ENCODE data around the gene HOXB1. TPM values are rescaled to one million over a fixed set of nuclear protein-coding genes. Genes with fewer than 3 reads are reported as not detected.

Gene HOXB1
- not detected for total RNA-seq

- Histone ChIP-seq H3K27me3 (peaks cover 9% of the 10 kb centered on the region), H3K27ac (no peak within 1 kb of the TSS)
- 88% methylated on average over 8 of the region's 15 CpGs for WGBS
These were observed at the start of gene HOXB1 for GRCh38 chr17:48530887-48531272. Gene HOXB1, minus strand, starts transcription at chr17:48531011. Its CDS starts 107 bp downstream, at chr17:48530904.

GRCh38 chr17:48579760-48580554 is 49.1 kb upstream of the HOXB1 start:
- no peak for DNase-seq (ENCODE audit: low spot score in 2 of 2)
- Histone ChIP-seq H3K4me3 (peak overlapping the region; percentile 69), H3K27me3 (peaks cover 6% of the 10 kb centered on the region), H3K9me3 (no peaks in the 10 kb centered on the region), H3K36me3 (no peaks in the 10 kb centered on the region), H3K27ac (peak overlapping the region; percentile 85), H3K4me1 (peaks cover 75% of the 10 kb centered on the region)
- WGBS: 63% methylated on average over 26 of the region's 26 CpGs
- TF ChIP-seq POLR2A (IDR thresholded peaks at IDR 0.05) (no peak), POLR2AphosphoS5 (IDR thresholded peaks at IDR 0.05) (no peak), EP300 (IDR thresholded peaks at IDR 0.05) (no peak)
- TF ChIP-seq, protein P1, sequence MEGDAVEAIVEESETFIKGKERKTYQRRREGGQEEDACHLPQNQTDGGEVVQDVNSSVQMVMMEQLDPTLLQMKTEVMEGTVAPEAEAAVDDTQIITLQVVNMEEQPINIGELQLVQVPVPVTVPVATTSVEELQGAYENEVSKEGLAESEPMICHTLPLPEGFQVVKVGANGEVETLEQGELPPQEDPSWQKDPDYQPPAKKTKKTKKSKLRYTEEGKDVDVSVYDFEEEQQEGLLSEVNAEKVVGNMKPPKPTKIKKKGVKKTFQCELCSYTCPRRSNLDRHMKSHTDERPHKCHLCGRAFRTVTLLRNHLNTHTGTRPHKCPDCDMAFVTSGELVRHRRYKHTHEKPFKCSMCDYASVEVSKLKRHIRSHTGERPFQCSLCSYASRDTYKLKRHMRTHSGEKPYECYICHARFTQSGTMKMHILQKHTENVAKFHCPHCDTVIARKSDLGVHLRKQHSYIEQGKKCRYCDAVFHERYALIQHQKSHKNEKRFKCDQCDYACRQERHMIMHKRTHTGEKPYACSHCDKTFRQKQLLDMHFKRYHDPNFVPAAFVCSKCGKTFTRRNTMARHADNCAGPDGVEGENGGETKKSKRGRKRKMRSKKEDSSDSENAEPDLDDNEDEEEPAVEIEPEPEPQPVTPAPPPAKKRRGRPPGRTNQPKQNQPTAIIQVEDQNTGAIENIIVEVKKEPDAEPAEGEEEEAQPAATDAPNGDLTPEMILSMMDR (IDR thresholded peaks at IDR 0.05): no peak

More at GRCh38 chr17:48530887-48531272, at the start of gene HOXB1:
- DNase-seq (ENCODE audit: low spot score in 2 of 2): no peak
- H3K36me3 ChIP-seq: no peaks in the 10 kb centered on the region
- no peak within 1 kb of the TSS for H3K4me3 ChIP-seq
- TF ChIP-seq POLR2A (IDR thresholded peaks at IDR 0.05): no peak
- no peaks in the 10 kb centered on the region for H3K9me3 ChIP-seq
- H3K4me1 ChIP-seq: peaks cover 25% of the 10 kb centered on the region

- DNase-seq (ENCODE audit: low spot score in 2 of 2): no peak
- H3K4me1 ChIP-seq: peaks cover 75% of the 10 kb centered on the region
- TF ChIP-seq POLR2A (IDR thresholded peaks at IDR 0.05) (no peak), EP300 (IDR thresholded peaks at IDR 0.05) (no peak), POLR2AphosphoS5 (IDR thresholded peaks at IDR 0.05) (no peak)
- TF ChIP-seq, protein P1 (IDR thresholded peaks at IDR 0.05): no peak
- peaks cover 6% of the 10 kb centered on the region for H3K27me3 ChIP-seq
- peak overlapping the region; percentile 69 for H3K4me3 ChIP-seq
- H3K9me3 ChIP-seq: no peaks in the 10 kb centered on the region
- 60% methylated on average over 7 of the region's 7 CpGs for WGBS
- H3K27ac ChIP-seq: peak overlapping the region; percentile 85
- no peaks in the 10 kb centered on the region for H3K36me3 ChIP-seq
These were observed 48.6 kb upstream of the HOXB1 start for GRCh38 chr17:48579471-48579759.

DNA sequence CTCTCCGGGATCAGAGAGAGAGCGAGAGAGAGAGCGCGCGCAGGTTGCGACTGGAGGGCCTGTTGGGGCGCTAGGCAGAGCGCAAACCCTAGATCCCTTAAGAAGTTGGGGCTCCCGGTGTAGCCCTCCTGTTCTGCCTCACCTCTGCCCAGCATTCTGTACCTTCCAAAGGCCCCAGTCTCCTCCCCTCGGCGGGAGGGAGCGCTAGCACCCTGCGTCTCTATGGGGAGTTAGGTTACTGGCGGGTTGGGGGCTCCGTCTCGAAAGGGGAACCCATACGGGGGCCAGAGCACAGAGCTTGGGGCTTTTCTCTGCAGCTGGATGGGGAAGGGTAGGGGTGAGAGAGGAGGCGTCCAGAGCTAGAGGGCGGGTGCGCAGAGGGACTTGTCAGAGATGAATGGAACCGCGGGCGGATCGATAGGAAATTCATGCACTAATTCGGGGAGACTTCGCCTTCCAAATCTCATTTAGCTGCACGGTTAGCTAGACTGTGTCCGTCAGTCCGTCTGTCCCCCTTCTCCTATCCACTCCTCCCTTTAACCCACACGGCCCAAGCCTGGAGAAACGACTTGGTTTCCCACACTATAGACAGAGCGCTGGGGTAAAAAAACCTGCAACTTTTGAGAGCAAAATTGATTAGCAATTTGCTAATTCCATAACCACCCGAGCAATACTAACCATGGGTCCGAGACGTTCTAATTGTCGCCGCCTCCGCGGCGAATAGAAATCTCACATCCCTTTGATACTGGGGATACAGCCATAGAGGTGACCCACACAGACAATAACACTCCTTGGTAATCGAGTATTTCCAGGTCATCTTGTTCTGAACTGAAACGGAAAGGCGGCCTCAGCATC is 48.0 kb upstream of the HOXB1 start:
- Histone ChIP-seq H3K4me1 (peaks cover 75% of the 10 kb centered on the region), H3K9me3 (no peaks in the 10 kb centered on the region), H3K36me3 (no peaks in the 10 kb centered on the region), H3K27ac (peak overlapping the region; percentile 85), H3K27me3 (peaks cover 6% of the 10 kb centered on the region), H3K4me3 (peak overlapping the region; percentile 69)
- 25% methylated on average over 38 of the region's 43 CpGs for WGBS
- DNase-seq (ENCODE audit: low spot score in 2 of 2): no peak
- TF ChIP-seq EP300 (IDR thresholded peaks at IDR 0.05) (no peak), POLR2AphosphoS5 (IDR thresholded peaks at IDR 0.05) (no peak), POLR2A (IDR thresholded peaks at IDR 0.05) (no peak)
- TF ChIP-seq, protein P1 (IDR thresholded peaks at IDR 0.05): no peak

DNA sequence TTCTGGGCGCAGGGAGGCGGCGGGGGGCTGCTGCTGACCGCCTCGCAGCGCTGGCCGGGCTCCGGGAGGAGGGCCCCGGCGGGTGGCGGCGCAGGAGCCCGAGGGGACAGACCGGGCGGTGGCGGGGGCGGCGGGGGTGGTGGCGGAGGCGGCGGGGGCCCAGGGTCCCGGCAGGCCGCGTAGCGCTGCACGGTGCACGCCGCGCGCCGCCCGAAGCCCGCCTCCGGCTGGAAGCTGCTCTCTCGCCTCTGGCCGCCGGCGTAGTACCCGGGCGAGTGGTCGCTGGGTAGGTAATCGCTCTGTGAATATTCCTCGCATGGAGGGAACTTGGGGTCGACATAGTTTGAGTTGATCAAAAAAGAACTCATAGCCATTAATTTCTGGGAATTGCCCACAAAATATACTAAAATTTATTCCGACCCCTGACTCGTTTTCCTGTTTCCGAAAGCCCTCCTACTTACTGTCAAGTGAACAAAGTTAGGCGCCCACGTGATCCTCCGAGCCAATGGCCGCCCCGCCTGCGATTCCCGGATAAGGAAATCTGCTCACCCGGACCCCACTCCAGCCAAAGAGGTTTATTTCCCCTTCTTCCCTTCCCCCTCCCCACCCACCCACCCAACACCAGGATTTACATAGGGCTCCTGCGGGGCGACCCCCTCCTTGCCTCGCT is 47.3 kb upstream of the HOXB1 start, which contains the start of gene HOXB4:
Gene HOXB4 (minus strand): TSS at position 405 of the 670 bp plus-strand sequence. CDS start 31 bp downstream, at position 374.
- Histone ChIP-seq H3K36me3 (no peaks in the 10 kb centered on the region), H3K9me3 (no peaks in the 10 kb centered on the region), H3K27ac (peak within 1 kb of the TSS; percentile 85), H3K4me3 (peak within 1 kb of the TSS; percentile 69), H3K27me3 (peaks cover 6% of the 10 kb centered on the region), H3K4me1 (peaks cover 79% of the 10 kb centered on the region)
- peak; percentile 93 to 95 for DNase-seq (ENCODE audit: low spot score in 2 of 2)
- TF ChIP-seq, protein P1 (IDR thresholded peaks at IDR 0.05): no peak
- TF ChIP-seq POLR2AphosphoS5 (IDR thresholded peaks at IDR 0.05): no peak
- no peak for TF ChIP-seq POLR2A (IDR thresholded peaks at IDR 0.05)
- TF ChIP-seq EP300 (IDR thresholded peaks at IDR 0.05): no peak
- WGBS: under 1% methylated on average over 23 of the region's 58 CpGs

Data from suprapubic skin (tissue), 4 donors.